LNCAP (cell line): ENCODE results near the gene RNLS.

Source experiments
- CTCF ChIP-seq: fragments of 450-650 bp; IDR thresholded peaks from 2 replicates; pipeline ENCODE4 v1.5.1; 2017; ENCODE audit warnings: mild to moderate bottlenecking

Gene RNLS

DNA sequence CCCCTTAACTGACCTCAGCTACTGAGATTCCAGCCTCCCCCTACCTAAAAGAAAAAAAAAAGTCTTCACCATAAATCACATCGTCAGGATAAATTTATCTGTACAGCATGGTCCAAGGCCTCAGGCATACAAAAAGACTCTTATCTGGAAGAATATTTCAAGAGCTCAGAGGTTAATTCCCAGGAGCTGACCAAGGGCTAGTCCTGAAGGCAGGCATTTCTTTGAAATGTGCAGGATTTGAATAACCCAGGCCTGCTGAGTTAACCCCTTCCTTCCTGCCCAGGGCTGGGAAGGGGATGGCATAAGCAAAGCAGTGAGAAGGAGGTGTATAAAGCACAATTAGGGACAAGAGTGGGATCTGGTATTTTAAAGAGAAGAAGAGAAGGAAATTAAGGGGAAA lies 111.2 kb downstream of the RNLS start:
- no peak for TF ChIP-seq CTCF

DNA sequence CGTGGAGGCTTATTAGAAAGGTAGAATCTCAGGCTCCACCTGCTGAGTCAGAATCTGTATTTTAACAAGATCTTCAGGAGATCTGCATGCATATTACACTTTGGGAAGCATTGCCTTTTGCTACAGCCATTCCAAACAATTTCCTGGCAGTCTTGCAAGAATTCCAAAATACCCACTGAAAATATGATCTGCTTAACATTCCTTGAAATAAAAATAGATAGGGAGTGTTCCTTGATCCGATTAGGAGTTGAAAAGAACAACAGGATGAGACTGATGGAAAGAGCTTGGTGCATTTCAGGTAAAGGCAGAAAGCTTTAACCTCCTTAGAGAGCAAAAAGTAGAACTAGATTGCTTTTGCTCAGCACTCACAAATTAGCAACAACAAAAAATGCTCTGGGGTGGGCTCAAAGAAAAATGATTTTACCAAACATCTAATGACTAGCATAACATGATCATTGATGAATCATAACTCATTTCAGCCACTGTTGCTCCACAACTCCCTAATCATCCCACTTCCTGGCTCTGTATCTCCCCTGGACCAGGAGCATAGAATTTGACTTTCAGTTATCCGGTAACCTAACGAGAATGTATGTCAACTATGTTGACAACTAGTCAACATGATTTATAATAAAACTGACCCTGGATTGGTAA lies 115.2 kb downstream of the RNLS start:
- no peak for TF ChIP-seq CTCF

DNA sequence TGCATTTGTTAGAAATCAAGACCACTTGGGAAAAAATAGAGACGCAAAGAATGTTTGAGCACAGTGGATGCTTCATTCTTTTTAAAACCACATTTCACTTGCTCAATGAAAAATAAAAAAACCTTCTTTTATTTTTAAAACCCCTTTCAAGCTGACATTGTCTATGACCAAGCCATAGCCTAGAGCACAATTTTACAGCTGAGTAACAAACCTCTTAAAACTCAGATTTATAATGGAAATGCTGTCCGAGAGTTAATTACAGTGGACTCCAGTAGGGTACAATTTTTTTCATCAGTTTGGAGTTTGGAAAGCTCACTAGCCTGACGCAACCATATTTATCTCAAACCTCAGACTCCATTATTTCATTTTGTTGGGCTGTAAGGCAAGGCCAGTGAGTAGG lies 116.3 kb downstream of the RNLS start:
- TF ChIP-seq CTCF: no peak

GRCh38 chr10:88465765-88466164 lies 117.4 kb downstream of the RNLS start:
- TF ChIP-seq CTCF: no peak

- no peak for TF ChIP-seq CTCF
These were observed 119.3 kb downstream of the RNLS start for GRCh38 chr10:88463811-88464210.

DNA sequence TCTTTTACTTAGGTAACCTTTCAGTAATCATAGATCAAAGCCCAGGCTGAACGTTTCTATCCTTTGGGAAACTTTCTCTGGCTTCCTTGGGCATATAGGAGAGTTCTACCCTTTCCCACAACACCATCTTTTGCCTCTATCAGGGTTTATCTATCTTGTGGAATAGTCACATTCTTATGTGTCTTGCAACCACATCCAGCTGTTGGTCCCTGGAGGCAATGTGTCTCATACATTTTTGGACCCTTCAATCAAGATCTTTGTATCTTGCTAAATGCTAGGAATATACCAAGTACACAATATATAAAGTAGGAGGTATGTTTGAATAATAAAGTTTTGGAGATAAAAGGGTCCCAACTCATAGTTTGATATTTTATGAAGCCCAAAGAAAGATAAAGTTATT lies 121.7 kb downstream of the RNLS start:
- no peak for TF ChIP-seq CTCF

GRCh38 chr10:88459530-88459929 lies 123.6 kb downstream of the RNLS start:
- TF ChIP-seq CTCF: no peak

GRCh38 chr10:88458209-88458608 lies 124.9 kb downstream of the RNLS start:
- TF ChIP-seq CTCF: no peak
